Stimulated activated naive B cell treated with anti-CD40 and anti-IgM and Interleukin-4, amounts not matched to agents 10 μg/mL and 1 μg/mL and 100 μg/mL, for 72 hours (primary cell): ENCODE measurements around the gene KIF2C.
"Not testable (repeated sequence)": the region's sequence is repeated elsewhere in the genome, so short reads cannot be mapped to it uniquely, and the experiment has no call there.

Source experiments
- ATAC-seq, 2 donors: fragments of 150-1000 bp; cut with Tn5 transposase; replicated peaks; 2 replicates each; pipeline ENCODE4 v1.10.0; 2021; ENCODE audit warnings: moderate library complexity in 1 of 2
- DNase-seq: peaks from one replicate; pipeline ENCODE4 v3.0.0; 2021
- H3K27ac Mint-ChIP-seq: one replicate; pipeline ENCODE4 v1.8.0; 2022; ENCODE audit warnings: mild to moderate bottlenecking, mixed read lengths
- H3K27me3 Mint-ChIP-seq, 2 donors: one replicate each; pipeline ENCODE4 v1.8.0; 2022; ENCODE audit warnings: mixed read lengths in 2 of 2
- H3K36me3 Mint-ChIP-seq, 2 donors: one replicate each; pipeline ENCODE4 v1.8.0; 2022; ENCODE audit warnings: mixed read lengths in 2 of 2, mild to moderate bottlenecking in 1 of 2
- H3K4me1 Mint-ChIP-seq, 2 donors: one replicate each; pipeline ENCODE4 v1.8.0; 2022; ENCODE audit warnings: mixed read lengths in 2 of 2, mild to moderate bottlenecking in 1 of 2
- H3K4me3 Mint-ChIP-seq, 2 donors: one replicate each; pipeline ENCODE4 v1.8.0; 2022; ENCODE audit warnings: mild to moderate bottlenecking in 2 of 2, mixed read lengths in 2 of 2, moderate library complexity in 1 of 2
- H3K9me3 Mint-ChIP-seq, 2 donors: one replicate each; pipeline ENCODE4 v1.8.0; 2022; ENCODE audit warnings: mixed read lengths in 2 of 2, mild to moderate bottlenecking in 1 of 2

KIF2C gene

DNA sequence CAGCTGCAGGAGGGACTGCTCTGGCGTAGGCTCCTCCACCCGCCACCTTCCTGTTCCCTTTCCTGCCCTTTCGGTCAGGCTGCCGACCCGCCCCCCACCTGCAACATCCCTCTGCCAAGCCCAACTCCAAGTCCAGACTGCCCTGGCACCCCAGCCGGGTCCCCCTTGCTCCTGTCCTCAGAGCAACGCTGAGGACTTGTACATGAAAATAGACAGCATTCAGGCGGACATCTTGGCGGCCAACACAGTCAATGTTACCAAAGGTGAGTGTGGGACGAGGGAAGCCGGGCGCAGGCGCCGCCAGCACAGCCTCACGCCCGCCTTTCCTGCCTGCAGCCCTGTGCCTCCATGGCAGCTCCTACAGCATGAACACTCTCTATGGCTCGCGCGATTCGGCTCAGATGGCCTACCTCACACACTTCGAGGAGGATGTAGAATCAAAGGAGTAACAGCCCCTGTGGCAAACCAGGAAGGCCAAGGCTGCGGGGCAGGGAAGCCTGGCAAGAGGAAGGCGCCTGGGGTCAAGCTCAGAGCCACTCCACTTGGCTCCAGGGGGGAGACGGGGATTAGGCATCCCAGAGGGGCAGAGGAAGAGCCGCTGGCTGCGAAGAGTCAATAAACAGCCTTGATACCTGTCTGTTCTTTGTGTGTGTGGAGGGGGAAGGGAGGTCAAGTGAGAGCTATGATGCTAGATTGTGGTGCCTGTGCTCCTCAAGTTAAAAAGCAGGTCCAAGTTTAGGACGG lies 14.5 kb upstream of the KIF2C start:
- no peak for DNase-seq
- Mint-ChIP-seq H3K4me1 (peaks cover 46 to 72% of the 10 kb centered on the region in 2 donors), H3K27me3 (no peaks in the 10 kb centered on the region), H3K4me3 (peak overlapping the region; percentile 39 to 51), H3K9me3 (peaks cover 0 to 2% of the 10 kb centered on the region in 2 donors), H3K36me3 (peaks cover 2 to 10% of the 10 kb centered on the region in 2 donors), H3K27ac (peak overlapping the region; percentile 70)
- no peak for ATAC-seq

GRCh38 chr1:44730741-44731512 lies 8.7 kb upstream of the KIF2C start, which contains the start of gene RNU5D-1:
Gene RNU5D-1, minus strand, starts transcription at chr1:44731170.
- ATAC-seq: peak; percentile 83 to 84
- H3K36me3 Mint-ChIP-seq: peaks cover 0 to 3% of the 10 kb centered on the region in 2 donors
- peaks cover 24 to 31% of the 10 kb centered on the region in 2 donors for H3K4me1 Mint-ChIP-seq
- H3K27ac Mint-ChIP-seq: peak within 1 kb of the TSS; percentile 99
- H3K27me3 Mint-ChIP-seq: no peaks in the 10 kb centered on the region
- peak; percentile 89 for DNase-seq
- H3K4me3 Mint-ChIP-seq: peak within 1 kb of the TSS; percentile 52 to 58
- H3K9me3 Mint-ChIP-seq: no peaks in the 10 kb centered on the region

GRCh38 chr1:44733365-44733764 lies 6.3 kb upstream of the KIF2C start:
- H3K27ac Mint-ChIP-seq: no peak overlapping the region
- DNase-seq (no peak), ATAC-seq (no peak)
- peaks cover 12 to 14% of the 10 kb centered on the region in 2 donors for H3K4me1 Mint-ChIP-seq
- H3K9me3 Mint-ChIP-seq: no peaks in the 10 kb centered on the region
- H3K36me3 Mint-ChIP-seq: no peaks in the 10 kb centered on the region
- no peaks in the 10 kb centered on the region for H3K27me3 Mint-ChIP-seq
- H3K4me3 Mint-ChIP-seq: no peak overlapping the region

DNA sequence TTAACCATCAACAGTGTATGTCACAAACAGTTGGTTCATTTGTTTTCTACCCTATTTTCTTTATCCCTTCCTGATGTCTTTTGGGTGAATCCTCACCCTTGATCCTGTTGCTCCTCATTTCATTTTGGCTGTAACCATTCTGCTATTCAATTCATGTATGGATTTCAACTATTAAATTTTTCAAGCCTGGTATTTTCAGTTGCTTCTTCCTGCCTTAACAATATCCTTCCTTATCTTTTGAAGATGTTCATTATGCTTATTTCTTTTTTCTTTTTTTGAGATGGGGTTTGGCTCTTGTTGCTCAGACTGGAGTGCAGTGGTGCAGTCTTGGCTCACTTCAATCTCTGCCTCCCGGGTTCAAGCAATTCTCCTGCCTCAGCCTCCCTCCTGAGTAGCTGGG lies 5.9 kb upstream of the KIF2C start:
- DNase-seq: no peak
- no peaks in the 10 kb centered on the region for H3K27me3 Mint-ChIP-seq
- H3K4me1 Mint-ChIP-seq: peaks cover 11 to 12% of the 10 kb centered on the region in 2 donors
- H3K36me3 Mint-ChIP-seq: no peaks in the 10 kb centered on the region
- no peak for ATAC-seq
- no peaks in the 10 kb centered on the region for H3K9me3 Mint-ChIP-seq
- no peak overlapping the region for H3K27ac Mint-ChIP-seq
- no peak overlapping the region for H3K4me3 Mint-ChIP-seq

DNA sequence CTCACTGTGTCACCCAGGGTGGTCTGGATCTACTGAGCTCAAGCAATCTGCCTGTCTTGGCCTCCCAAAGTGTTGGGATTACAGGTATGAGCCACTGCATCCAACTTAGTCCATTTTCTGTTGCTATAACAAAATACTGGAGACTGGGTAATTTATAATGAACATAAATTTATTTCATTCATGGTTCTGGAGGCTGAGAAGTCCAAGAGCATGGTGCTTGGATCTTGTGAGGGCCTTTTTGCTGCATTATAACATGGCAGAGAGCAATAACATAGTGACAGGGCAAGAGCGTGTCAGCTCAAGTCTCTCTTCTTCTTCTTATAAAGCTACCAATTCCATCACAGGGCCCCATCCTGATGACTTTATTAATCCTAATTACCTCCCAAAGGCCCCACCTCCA lies 3.6 kb upstream of the KIF2C start:
- Mint-ChIP-seq H3K27me3 (no peaks in the 10 kb centered on the region), H3K4me3 (no peak overlapping the region), H3K27ac (no peak overlapping the region), H3K36me3 (no peaks in the 10 kb centered on the region), H3K4me1 (peaks cover 9 to 18% of the 10 kb centered on the region in 2 donors), H3K9me3 (no peaks in the 10 kb centered on the region)
- ATAC-seq: no peak
- DNase-seq: no peak

DNA sequence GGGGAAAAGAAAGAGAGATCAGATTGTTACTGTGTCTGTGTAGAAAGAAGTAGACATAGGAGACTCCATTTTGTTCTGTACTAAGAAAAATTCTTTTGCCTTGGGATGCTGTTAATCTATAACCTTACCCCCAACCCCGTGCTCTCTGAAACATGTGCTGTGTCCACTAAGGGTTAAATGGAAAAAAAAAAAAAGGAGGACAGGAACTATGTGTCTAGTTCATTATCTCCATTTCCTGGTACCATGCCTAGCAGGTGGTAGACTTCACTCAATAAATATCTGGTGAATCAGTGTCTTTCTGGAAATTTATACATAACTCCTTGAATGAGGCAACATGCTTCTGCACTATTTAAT lies 707 bp upstream of the KIF2C start:
- DNase-seq, H3K36me3 Mint-ChIP-seq, H3K27me3 Mint-ChIP-seq, ATAC-seq, H3K9me3 Mint-ChIP-seq: not testable (repeated sequence)
- Mint-ChIP-seq H3K4me1 (peaks cover 8 to 18% of the 10 kb centered on the region in 2 donors), H3K4me3 (peak overlapping the region; percentile 87 to 91), H3K27ac (peak overlapping the region; percentile 92)

- Mint-ChIP-seq H3K4me3 (peak overlapping the region; percentile 87 to 91), H3K36me3 (peaks cover 0 to 3% of the 10 kb centered on the region in 2 donors), H3K27me3 (no peaks in the 10 kb centered on the region), H3K4me1 (peaks cover 8 to 18% of the 10 kb centered on the region in 2 donors), H3K9me3 (no peaks in the 10 kb centered on the region), H3K27ac (peak overlapping the region; percentile 92)
- DNase-seq: peak; percentile 13
- peak; percentile 28 to 43 for ATAC-seq
These were observed 561 bp downstream of the KIF2C start for GRCh38 chr1:44740179-44740617.

- no peak for DNase-seq
- peaks cover 0 to 6% of the 10 kb centered on the region in 2 donors for H3K36me3 Mint-ChIP-seq
- no peaks in the 10 kb centered on the region for H3K9me3 Mint-ChIP-seq
- no peak overlapping the region for H3K4me3 Mint-ChIP-seq
- H3K27ac Mint-ChIP-seq: no peak overlapping the region
- H3K27me3 Mint-ChIP-seq: no peaks in the 10 kb centered on the region
- peaks cover 8 to 18% of the 10 kb centered on the region in 2 donors for H3K4me1 Mint-ChIP-seq
- no peak for ATAC-seq
These were observed 3.6 kb downstream of the KIF2C start for GRCh38 chr1:44743211-44743610.

GRCh38 chr1:44747878-44748277 lies 8.2 kb downstream of the KIF2C start:
- DNase-seq (no peak), ATAC-seq (no peak)
- no peak overlapping the region for H3K4me3 Mint-ChIP-seq
- peaks cover 0 to 4% of the 10 kb centered on the region in 2 donors for H3K36me3 Mint-ChIP-seq
- H3K27ac Mint-ChIP-seq: no peak overlapping the region
- peaks cover 0 to under 1% of the 10 kb centered on the region in 2 donors for H3K4me1 Mint-ChIP-seq
- H3K9me3 Mint-ChIP-seq: no peaks in the 10 kb centered on the region
- H3K27me3 Mint-ChIP-seq: no peaks in the 10 kb centered on the region

- DNase-seq (no peak), ATAC-seq (peak in 1 of 2 donors; percentile 53)
- peaks cover 14 to 22% of the 10 kb centered on the region in 2 donors for H3K4me1 Mint-ChIP-seq
- peaks cover 3 to 13% of the 10 kb centered on the region in 2 donors for H3K36me3 Mint-ChIP-seq
- no peaks in the 10 kb centered on the region for H3K9me3 Mint-ChIP-seq
- H3K27me3 Mint-ChIP-seq: no peaks in the 10 kb centered on the region
- H3K27ac Mint-ChIP-seq: peak overlapping the region; percentile 25
- H3K4me3 Mint-ChIP-seq: no peak overlapping the region
These were observed 17.8 kb downstream of the KIF2C start for GRCh38 chr1:44757420-44757819.

DNA sequence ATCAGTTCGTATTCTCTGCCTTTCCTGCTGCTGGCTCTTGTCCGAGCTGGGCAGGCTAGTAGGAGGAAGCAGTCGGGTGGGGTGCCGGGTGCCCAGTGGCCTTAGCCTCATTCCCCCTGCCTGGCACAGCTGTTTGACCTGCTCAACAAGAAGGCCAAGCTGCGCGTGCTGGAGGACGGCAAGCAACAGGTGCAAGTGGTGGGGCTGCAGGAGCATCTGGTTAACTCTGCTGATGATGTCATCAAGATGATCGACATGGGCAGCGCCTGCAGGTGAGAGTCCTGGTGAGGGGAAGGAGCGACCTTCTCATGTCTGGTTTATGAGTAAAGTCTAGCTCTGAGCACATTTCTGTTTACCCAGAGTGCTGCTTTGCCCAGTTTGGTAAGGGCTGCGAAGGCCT lies 19.4 kb downstream of the KIF2C start:
- no peak overlapping the region for H3K27ac Mint-ChIP-seq
- ATAC-seq (no peak), DNase-seq (no peak)
- H3K9me3 Mint-ChIP-seq: no peaks in the 10 kb centered on the region
- H3K4me3 Mint-ChIP-seq: no peak overlapping the region
- peaks cover 6 to 19% of the 10 kb centered on the region in 2 donors for H3K36me3 Mint-ChIP-seq
- peaks cover 11 to 14% of the 10 kb centered on the region in 2 donors for H3K4me1 Mint-ChIP-seq
- H3K27me3 Mint-ChIP-seq: no peaks in the 10 kb centered on the region

DNA sequence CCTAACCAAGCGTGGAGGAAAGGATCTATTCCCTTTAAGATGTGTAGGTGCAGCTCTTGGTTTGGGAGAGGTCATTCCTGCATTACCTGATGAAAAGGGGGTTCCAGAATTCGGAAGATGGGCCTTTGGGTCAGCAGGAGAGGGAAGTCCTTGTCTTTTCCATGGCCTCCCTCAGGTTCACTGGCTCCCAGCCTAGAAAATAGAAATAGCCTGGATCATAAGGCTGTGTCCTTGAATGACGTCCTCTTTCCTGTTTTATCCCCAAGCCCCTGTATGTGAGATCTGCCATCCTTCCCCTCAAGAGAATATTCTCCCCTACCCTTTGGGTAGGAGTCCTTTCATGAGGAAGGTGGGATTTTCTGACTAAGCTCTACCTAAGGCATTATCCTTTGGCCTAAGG lies 21.2 kb downstream of the KIF2C start:
- Mint-ChIP-seq H3K36me3 (peaks cover 6 to 19% of the 10 kb centered on the region in 2 donors), H3K27ac (no peak overlapping the region), H3K4me3 (no peak overlapping the region), H3K27me3 (no peaks in the 10 kb centered on the region), H3K9me3 (no peaks in the 10 kb centered on the region), H3K4me1 (peaks cover 9 to 10% of the 10 kb centered on the region in 2 donors)
- ATAC-seq (no peak), DNase-seq (no peak)

GRCh38 chr1:44766421-44766820 lies 26.8 kb downstream of the KIF2C start:
- not testable (repeated sequence) for ATAC-seq, H3K4me1 Mint-ChIP-seq, H3K27me3 Mint-ChIP-seq, H3K4me3 Mint-ChIP-seq, H3K9me3 Mint-ChIP-seq, H3K27ac Mint-ChIP-seq, H3K36me3 Mint-ChIP-seq, DNase-seq

DNA sequence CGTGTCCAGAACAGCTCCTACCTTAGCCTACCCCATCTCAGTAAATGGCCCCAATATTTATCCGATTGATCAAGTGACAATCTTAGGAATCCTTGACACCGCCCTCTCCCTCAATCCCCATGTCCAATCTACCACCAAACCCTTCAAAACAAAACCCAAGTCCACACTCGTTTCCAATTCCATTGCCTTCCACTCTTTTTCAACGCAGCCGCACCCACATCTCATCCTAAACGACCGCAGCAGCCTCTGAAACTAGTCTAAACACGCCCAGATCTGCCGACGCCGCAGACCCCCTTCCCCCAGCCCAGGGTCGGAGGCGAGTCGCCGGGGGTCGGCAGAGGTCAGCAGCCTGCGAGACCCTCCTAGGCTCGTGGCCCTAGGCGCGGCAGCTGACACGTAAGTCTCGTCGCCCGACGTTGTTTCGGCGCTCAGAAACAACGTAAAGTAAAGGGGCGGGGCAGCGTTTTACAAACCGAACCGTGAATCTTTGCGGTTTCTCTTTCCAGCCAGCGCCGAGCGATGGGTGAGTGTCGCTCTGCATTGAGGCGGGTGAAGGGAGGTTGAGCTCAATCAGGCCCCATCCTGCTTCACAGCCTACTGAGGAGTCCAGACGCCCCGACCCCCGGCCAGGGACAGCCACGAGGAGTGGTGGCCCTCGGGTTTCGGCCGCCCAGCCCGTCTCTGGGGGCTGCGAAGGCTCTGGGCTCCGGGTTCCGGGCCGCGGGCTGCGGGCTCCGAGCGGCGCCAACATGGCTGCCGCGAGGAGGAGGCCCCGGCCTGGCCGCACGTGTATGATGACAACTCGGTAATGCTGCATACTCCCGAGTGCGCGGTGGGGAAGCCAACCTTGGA lies 35.7 kb downstream of the KIF2C start, which contains the start of gene RPS8:
Gene RPS8, plus strand, starts transcription at position 463 of the 852 bp plus-strand sequence. Its CDS starts 57 bp downstream, at position 520.
- peak within 1 kb of the TSS; percentile 88 to 92 for H3K4me3 Mint-ChIP-seq
- peak; percentile 81 to 91 for ATAC-seq
- peaks cover 45 to 54% of the 10 kb centered on the region in 2 donors for H3K36me3 Mint-ChIP-seq

More for the DNA sequence above, 35.7 kb downstream of the KIF2C start, which contains the start of gene RPS8:
- peaks cover 25 to 39% of the 10 kb centered on the region in 2 donors for H3K4me1 Mint-ChIP-seq
- no peaks in the 10 kb centered on the region for H3K9me3 Mint-ChIP-seq
- peak; percentile 84 for DNase-seq
- no peaks in the 10 kb centered on the region for H3K27me3 Mint-ChIP-seq
- H3K27ac Mint-ChIP-seq: peak within 1 kb of the TSS; percentile 96
